AG08395 (cell line): ENCODE data around the gene GNA15.
"Not testable (repeated sequence)": the region's sequence is repeated elsewhere in the genome, so short reads cannot be mapped to it uniquely, and the experiment has no call there.

Experiments
- DNase-seq: peaks from one replicate; pipeline ENCODE4 v3.0.0; 2012; ENCODE audit warnings: mixed read lengths, low spot score

GNA15 gene, protein sequence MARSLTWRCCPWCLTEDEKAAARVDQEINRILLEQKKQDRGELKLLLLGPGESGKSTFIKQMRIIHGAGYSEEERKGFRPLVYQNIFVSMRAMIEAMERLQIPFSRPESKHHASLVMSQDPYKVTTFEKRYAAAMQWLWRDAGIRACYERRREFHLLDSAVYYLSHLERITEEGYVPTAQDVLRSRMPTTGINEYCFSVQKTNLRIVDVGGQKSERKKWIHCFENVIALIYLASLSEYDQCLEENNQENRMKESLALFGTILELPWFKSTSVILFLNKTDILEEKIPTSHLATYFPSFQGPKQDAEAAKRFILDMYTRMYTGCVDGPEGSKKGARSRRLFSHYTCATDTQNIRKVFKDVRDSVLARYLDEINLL

DNA sequence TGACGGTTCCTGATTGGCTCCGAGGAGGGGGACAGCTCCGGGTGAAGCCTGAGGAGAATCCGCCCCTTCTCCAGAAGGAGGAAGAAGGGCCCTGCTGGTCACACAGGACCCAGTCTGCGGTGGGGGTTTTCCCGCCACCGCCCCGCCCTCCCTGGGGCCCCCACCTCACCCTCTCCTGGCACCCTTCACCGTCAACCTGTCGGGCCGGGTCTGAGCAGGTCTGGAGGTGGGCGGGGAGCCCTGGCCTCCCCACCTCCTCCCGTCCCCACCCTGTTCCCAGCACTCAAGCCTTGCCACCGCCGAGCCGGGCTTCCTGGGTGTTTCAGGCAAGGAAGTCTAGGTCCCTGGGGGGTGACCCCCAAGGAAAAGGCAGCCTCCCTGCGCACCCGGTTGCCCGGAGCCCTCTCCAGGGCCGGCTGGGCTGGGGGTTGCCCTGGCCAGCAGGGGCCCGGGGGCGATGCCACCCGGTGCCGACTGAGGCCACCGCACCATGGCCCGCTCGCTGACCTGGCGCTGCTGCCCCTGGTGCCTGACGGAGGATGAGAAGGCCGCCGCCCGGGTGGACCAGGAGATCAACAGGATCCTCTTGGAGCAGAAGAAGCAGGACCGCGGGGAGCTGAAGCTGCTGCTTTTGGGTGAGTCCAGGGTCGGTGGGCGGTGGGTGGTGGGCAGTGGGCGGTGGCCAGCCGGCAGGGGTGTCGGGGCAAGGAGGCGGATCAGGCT is at the start of gene GNA15:
Gene GNA15 (plus strand): TSS at position 73 of the 723 bp plus-strand sequence. CDS start 418 bp downstream, at position 491.
- DNase-seq: no peak

DNA sequence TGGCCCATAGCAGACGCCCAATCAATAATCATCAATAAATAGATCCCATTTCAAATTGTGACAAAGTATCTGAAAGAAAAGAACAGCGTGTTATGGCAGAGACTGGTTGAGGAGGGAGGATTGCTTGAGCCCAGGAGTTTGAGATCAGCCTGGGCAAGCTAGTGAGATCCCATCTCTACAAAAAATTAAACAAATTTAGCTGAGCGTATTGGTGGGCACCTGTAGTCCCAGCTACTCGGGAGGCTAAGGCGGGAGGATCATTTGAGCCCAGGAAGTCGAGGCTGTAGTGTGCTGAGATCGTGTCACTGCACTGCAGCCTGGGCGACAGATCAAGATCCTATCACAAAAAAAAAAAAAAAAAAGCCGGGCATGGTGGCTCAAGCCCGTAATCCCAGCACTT is 48.1 kb upstream of the GNA15 start:
- DNase-seq: no peak

DNA sequence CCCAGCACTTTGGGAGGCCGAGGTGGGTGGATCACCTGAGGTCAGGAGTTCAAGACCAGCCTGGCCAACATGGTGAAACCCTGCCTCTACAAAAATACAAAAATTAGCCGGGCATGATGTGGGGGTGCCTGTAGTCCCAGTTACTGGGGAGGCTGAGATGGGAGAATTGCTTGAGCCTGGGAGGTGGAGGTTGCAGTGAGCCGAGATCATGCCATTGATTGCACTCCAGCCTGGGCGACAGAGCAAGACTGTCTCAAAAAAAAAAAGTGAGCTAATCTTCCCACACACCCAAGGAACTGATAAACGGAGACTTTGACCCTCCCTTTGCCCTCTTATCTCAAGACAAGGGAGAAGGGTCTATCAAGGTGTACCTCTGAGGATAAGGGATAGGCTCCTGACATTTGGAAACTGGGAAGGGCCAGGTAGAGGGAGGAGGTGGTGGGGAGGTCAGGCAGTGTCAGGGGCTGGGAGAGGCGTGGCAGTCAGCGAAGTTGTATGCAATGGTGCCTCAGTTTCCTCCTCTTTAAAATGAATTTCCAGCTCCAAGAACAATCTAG is 46.5 kb upstream of the GNA15 start:
- not testable (repeated sequence) for DNase-seq

DNA sequence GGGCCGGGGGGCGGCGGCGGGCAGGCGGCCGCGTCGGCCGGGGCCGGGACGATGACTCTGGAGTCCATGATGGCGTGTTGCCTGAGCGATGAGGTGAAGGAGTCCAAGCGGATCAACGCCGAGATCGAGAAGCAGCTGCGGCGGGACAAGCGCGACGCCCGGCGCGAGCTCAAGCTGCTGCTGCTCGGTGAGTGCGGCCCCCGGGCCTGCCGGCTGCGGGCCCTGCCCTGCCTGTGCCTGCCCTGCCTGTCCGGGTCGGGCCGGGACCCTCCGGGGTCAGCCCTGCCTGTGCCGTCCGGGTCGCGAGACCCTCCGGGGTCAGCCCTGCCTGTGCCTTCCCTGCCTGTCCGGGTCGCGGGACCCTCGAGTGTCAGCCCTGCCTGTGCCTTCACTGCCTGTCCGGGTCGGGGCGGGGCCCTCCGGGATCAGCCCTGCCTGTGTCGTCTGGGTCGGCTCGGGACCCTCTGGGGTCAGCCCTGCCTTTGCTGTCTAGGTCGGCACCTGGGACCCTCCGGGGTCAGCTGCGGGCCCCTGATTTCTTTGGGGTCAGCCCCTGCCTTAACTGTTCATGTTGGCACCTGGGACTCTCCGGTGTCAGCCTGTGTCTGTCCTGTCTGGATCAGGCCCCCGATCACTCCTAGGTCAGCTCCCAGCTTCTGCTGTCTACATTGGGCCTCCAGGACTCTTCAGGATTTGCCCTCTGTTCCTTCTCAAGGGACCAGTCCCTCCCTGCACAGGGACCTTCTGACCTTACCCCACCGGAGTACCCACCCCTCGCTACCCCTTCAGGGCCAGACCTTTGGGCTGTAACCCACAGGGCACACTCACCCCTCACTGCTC is 41.0 kb upstream of the GNA15 start:
- no peak for DNase-seq

DNA sequence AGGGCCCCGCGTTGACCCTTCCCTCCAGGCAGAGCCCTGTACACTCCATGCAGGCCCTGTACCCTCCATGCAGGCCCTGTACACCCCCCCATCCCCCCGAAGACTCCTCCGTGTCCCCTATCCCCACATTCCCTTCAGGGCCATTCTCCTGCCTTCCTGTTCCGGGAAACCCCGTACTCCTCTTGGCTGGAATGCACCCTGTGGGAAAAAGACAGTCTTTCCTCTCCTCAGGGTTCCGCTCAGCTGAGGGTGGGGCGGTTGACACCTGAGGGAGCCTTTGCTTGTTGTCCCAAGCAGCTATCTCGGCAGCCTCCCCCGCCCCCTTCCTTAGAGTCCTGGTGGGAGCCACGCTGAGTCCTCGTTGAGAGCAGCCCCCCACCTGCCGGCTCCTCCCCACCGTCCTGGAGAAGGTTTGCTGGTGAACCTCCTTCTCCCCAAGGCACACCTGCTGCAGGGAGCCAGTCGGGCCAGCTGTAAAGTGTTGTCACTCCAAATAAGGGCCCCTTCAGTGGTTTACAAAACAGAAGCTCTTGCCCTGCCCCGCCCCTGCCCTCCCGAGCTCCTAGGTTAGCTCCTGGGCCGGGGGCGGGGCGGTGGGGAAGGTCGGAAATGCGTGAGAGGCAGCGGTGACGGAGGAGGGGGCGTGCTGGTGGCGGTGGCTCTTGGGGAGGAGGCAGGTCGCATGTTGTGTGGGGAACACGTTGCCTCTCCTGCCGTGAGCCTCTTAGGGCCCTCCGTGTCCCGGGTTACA is 40.2 kb upstream of the GNA15 start:
- no peak for DNase-seq

DNA sequence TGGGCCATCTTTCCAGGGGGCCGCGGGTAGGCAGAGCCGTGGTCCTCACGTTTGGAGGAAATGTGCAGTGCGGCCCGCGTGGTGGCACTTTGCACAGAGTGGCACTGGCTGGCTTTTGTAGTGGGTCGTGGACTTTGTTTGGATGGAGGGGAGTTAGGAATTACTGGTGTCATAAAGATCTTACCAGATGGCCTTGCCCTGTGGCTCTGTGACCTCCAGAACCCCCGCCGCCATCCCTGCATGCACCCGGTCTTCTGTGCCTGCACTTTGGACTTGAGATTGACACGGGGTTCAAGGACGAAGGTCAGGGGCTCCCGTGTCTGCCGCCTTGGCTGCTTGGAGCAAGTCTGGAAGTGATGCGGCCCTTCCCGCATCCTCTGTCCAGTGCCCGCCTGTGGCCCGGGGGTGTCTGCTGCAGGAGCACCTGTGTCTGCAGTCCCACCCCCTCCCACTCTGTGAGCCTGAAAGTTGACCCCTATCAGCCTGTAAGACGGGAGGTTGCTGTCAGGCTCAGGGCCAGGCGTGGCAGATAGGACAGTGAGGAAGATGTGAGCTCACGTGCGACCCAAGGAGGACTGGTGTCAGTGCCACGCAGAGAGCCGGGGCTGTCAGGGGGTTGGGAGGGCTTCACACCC is 39.4 kb upstream of the GNA15 start:
- no peak for DNase-seq

DNA sequence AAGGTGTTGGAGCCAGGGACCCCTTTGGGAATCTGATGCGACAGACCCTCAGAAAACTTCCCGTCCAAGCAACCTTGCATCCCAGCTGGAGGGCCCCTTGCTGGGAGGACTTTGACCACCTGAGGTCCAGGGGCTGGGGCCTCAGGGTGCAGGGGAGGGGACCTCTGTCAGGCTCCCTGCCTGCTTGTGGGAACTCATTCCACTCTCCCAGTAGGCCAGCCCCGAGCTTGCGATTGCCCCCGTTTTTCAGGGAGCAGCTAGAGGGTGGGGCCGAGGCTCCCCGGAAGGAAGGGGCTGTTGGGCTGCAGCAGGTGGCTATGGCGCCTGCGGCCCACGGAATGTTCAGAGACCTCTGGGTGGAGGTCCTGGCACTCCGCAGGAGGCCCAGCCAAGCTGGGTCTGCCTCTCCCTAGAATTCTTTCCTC is 38.9 kb upstream of the GNA15 start:
- no peak for DNase-seq

DNA sequence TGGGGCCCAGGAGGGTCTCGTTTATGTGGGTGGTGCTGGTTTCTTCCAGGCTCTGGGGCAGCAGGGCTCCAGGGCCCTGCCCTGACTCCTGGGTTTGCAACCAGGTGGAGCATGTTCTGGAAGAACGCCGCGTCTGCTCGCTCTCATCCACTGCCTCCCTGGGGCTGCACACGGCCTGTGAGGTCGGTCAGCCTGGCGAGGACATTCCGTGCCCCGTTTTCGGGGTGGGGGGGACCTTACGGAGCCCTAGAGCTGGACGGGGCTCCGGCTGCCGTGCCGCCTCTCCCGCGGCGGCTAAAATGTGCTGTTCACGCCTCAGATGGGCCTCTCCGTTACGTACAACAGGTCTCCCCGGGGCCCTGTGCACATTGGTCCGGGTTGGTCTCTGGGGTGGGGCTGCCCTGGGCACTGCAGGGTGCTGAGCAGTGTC is 38.4 kb upstream of the GNA15 start:
- no peak for DNase-seq

DNA sequence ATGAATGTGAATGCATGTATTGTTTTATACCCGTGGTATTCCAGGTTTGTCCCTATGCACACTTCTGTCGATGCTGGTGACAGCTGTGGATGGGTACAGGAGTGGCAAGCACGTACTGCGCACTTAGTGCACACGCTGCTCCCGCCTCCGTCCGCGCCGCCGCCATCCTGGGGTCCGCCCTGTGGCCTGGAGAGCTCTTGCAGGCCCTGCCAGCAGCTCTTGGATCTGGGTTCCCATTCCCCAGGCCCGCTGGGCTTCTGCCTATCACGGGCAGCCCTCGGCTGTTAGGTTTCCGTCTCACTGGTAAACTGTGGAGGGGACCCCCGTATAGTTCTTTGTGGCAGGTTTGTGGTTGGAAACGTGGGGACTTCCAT is 37.7 kb upstream of the GNA15 start:
- DNase-seq: no peak

DNA sequence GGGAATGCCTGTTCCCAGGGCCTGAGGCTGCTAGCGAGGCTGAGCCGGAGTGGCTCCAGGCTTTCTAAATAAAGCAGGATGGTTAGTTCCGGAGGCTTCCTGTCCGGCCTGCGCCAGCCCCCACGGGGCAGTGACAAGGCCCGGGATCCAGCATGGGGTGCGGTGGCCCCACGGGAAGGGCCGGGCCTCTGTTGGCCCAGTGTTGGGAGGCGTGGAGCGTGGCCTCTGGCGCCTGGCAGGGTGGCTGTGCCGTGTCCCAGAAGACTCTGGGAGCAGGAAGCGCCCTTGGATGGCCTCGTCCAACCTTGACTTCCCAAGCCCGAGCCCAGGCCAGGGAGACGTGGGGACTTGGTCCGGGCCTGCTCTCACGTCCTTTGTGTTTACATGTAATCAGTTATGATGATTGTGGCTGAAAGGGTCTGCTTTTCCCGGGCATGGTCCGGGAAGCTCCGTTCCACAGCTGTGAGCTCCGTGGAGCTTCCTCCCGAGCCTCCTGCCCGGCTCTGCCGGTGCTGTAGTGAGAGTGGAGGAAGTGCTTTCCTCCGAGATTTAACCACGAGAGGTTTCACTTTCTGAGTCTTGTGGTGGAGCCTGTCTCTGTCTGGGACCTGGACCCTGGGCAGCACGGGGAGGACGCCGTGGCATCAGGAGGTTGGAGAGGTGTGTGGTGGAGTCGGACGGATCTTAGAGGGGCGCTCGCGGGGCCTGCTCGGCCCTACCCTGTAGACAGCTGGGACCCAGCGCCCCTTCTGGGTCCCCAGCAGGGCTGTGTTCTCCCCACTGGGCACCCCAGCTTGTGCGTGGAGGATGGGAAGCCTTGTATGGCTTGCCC is 37.1 kb upstream of the GNA15 start:
- DNase-seq: peak; percentile 64

DNA sequence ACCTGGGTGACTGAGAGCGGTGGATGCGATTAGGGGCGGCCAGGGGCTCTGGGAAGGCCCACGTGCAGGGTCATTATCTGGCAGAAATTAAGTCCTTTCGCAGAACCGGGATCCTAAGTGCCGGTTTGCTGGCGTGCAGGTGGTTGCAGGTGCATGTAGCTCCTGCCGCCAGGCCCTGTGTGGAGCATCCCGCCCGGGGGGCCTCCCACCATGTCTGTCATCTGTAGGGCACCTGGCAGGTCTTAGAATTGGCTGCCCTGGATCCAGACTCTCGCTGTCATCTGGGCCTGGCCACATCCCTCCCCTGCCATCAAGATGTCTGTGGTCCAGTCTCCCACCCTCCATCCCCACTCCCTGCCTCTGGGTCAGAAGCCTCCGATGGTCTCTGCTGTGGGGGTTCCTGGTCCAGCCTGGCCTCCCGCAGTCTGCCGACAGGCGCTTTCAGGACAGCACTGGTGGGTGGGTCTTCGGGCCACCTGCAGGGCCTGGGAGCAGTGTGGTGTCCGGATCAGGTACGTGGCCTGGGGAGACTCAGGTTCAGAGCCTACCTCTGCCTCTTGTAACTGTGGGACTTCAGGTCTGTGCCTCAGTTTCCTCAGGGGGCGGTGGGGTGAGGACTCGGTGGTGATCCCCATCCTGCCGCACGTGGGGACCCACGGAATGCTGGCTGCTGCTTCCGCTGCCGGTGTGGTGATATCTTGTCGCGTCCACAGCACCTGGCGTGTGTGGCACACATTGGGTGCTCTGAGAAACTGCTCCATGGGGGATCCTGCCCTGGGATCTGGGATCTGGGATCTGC is 36.3 kb upstream of the GNA15 start:
- DNase-seq: no peak

DNA sequence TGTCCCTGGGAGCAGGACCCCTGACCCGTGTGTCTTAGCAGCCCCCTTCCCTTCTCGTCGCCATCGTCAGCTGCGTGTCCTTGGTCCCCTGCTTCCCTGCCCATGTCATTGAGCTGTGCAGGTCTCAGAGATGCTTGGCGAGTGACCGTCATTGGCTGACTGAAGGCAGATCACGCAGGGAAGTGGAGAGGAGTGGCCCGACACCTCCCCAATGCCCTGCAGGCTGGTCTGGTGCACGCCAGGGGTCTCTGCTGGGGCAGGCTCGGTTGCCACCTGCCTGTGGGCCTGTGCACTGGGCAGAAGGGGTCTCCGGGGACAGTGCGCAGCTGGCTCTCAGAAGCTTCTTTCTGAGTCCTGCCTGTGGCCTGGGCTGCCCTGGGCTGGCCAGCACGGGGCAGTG is 35.5 kb upstream of the GNA15 start:
- no peak for DNase-seq

DNA sequence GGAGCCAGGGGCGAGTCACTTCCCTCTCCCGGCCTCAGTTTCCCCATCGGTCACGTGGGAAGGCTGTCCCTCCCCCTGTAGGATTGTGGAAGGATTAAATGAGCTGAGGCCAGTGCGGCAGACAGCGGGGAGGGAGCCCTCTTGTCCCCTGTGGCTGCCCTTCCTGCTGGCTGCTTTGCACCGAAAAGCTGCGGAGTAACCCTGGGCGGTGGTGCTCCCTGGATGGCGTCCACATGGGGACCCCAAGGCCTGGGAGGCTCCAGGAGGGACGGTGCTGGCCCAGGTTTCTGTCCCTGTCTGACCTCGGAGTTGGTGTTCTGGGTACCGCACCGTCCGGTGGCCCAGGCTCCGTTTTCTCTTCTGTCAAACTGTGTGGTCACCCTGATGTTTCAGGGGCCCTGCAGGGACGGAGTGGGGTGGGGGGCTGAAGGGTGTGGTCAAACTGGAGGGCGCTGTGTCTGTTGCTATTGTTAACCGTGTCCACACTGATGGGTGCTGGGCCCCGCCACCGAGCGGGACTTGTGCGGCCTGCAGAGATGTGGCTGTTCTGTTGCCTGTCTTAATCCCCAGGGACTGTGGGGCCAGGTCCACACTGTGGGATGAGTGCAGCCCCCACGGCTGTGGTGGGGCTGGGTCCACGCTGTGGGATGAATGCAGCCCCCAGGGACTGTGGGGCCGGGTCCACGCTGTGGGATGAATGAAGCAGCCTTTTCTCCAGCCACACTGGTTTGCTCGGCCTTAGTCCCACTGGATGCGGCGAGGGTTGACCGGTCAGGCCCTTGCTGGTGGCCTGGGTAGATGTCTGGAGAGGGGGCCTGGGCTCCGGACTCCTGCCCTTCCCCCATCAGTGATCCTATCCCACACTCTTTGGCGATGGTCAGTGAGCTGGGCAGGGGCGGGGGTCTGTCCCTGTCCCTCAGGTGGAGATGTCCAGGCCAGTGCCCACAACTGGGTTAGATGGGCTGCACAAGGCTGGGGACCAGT is 34.8 kb upstream of the GNA15 start:
- DNase-seq: no peak

DNA sequence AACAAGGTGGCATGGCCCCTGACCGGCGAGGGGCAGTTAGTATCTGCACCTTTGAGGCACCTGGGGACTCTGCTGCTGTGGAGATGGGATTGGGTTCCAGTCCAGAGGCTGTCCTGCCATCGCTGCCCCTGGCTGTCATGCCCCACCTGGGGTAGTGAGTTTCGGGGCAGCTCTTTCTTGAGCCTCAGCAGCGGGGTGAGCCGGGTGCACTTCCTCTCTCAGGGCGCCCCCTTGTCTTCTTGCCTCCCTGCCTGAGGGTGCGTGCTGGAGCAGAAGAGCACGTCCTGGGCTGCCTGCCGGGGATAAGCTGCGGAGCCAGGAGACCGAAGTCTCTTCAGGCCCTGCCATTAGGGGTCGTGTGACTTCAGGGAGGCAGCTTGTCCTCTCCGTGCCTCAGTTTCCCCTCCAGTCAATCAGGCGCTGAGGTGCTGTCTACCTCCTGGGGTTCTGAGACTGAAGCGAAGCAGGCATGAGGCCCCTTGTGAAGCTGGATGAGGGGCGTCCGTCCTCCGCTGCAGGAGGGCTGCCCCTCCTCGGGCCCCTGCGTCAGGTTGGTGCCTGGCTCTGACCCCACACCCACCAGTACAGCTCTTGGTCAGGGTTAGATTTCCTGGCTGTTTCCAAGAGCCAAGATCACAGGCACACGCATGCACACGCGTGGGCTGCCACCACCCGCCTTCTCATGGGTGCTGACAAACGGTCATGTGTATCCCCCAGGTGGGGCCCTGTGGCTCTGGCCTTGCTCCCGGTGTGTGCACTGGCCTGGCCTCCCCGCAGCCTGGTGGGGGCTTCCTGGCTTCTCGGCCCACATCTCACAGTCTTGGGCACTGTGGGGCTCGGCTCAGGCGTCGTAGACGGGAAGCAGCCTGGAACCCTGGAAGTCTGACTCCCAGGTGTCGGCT is 33.3 kb upstream of the GNA15 start:
- no peak for DNase-seq

DNA sequence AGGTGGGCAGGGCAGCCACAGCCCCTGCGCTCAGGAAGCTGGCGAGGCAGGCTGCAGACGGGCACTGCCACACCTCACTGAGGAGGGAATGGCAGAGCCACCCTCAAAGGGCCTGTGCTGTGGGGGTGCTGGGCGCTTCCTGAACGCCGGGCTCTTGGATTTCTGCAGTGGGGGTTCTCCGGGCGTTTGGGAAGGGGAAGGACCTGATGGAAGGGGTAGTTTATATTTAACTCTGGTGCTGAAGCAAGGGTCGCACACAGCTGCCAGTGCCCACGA is 31.2 kb upstream of the GNA15 start:
- no peak for DNase-seq

DNA sequence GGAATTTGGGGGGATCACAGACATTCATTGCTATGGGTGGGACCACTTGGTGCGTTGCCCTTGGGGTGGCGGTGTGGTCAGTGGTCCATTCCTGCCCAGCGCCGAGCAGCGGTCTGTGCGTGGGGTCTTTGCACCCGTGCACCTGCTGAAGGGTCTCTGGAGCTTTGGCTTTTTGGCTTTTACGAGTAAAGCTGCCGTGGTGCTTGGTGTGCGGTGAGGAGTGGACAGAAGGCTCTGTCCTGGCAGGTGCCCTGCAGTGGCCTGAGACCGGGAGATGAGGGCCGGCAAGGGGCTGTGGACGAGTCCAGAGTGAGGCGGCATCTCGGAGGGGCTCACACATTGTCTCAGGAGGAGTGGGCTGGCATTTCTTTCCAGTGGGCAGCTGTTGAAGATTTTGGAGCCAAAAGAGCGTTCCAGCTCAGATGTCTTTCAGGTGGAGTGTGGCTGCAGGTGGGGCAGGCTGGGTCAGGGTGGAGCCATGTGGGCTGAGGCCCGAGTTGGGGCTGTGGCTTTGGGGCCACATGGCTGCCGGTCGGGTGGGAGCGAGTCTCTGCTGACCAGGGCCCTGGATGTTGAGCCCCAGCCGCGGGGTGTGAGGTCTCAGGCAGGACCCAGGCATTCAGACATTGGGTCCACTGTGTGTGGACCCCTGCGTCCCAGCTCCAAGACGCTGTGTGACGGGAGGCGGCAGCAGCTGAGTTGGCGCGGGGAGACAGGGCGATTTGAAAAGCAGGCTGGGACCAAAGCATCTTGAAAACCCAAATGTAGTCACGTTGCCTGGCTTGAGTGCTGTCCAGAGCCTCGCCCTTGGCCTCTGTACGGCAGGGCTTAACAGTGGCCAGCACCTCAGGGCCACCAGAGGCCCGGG is 30.0 kb upstream of the GNA15 start:
- DNase-seq: no peak
